Rectal smooth muscle tissue (tissue), 1 donor: ENCODE results near the gene SUSD1.
"Not testable (repeated sequence)": the region's sequence is repeated elsewhere in the genome, so short reads cannot be mapped to it uniquely, and the experiment has no call there.

ENCODE experiments used
- H3K27ac ChIP-seq: one replicate; pipeline ENCODE4 v1.7.0; 2013; ENCODE audit warnings: low read depth, low read length, inconsistent platforms
- H3K27me3 ChIP-seq: one replicate; pipeline ENCODE4 v1.7.0; 2013; ENCODE audit warnings: low read length; ENCODE audit not compliant: control insufficient read depth, insufficient read depth
- H3K36me3 ChIP-seq: one replicate; pipeline ENCODE4 v1.7.0; 2013; ENCODE audit warnings: low read length; ENCODE audit not compliant: control insufficient read depth, insufficient read depth
- H3K4me1 ChIP-seq: one replicate; pipeline ENCODE4 v1.7.0; 2013; ENCODE audit warnings: low read length; ENCODE audit not compliant: control insufficient read depth, insufficient read depth
- H3K4me3 ChIP-seq: one replicate; pipeline ENCODE4 v1.7.0; 2013; ENCODE audit warnings: low read length
- H3K9ac ChIP-seq: one replicate; pipeline ENCODE4 v1.7.0; 2013; ENCODE audit warnings: low read length

Gene SUSD1

DNA sequence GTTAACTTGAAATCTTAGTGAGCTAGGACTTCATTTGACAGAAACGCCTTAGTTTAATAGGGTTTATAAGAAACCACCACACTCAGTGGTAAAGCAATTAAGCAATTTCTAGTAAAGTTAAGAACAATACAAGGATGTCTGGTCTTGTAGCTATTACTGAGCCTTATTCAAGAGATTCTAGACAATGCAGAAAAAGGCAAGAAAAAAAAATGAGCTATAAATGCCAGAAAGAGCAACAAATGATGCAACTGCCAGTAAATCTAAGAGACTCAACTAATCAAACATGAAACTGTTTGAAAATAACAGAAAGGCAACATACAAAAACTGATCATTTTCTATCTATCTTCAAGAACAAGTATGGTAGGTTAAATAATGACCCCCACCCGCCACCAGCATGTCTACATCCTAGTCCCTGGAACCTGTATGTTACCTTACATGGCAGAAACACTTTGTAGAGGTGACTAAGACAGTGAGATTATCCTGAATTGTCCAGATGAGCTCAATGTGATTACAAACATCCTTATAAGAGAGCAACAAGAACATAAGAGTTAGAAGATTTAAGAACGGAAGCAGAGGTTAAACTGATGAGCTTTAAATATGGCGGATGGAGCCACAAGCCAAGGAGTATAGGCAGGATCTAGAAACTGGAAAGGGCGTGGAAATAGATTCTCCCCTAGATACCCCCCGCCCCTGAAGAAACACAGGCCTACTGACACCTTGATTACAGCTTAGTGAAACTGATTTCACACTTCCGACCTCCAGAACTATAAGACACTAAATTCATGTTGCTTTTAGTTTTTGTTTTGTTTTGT is 93.0 kb downstream of the SUSD1 start:
- no peaks in the 10 kb centered on the region for H3K4me1 ChIP-seq
- no peak overlapping the region for H3K9ac ChIP-seq
- no peaks in the 10 kb centered on the region for H3K36me3 ChIP-seq
- H3K27ac ChIP-seq, result no peak overlapping the region
- H3K4me3 ChIP-seq, result no peak overlapping the region
- no peaks in the 10 kb centered on the region for H3K27me3 ChIP-seq

DNA sequence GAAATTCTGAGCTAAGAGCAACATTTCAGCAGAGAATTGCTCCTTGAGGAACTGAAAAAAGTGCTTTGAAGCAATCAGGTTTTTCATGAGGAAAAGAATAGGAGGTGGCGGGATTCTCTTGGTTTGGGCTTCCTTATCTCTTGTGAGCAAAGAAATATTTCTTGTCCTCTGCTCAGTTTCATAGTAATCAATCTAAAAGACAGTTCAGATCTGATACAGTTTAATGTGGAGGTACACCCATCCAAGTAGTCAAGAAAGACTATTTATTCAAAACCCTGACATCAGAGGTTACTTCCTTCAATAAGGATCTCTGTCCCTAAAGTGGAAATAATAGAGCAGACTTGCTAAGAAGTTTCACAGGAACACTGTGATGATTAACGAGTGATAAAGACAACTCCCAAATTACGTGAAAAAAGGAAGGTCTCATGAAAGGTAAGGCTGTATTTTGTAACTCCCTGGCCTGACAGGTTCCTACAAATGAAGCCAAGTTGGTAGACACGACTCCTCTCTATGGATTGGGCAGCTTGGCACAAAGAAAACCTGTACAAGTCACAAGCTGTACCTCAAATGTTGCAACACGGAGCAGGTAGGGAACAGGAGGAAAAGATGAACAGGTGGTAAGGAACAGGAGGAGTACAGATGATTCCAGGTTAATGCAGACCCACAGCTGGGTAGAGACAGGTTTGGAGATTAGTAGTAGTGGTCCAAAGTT is 94.1 kb downstream of the SUSD1 start:
- Histone ChIP-seq H3K4me1 (no peaks in the 10 kb centered on the region), H3K27me3 (no peaks in the 10 kb centered on the region), H3K9ac (no peak overlapping the region), H3K4me3 (no peak overlapping the region), H3K27ac (no peak overlapping the region), H3K36me3 (no peaks in the 10 kb centered on the region)

DNA sequence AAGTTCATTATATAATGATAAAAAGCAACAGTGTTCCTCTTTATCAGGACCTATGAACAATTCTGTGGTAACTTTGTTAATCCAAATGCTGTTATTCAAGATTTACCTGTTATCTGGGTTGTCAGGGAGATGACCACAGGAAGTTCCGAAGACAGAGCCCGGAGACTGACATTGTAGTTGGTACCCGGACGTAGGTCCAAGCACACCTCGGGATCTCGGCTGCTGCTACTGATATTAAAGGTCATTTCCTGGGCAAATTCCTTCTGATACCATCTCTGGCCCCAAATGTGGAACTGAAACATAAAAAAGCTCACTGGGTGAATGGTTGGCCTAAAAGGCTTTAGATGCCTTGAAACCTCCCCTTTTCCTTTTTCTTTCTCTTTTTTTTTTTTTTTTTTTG is 96.7 kb downstream of the SUSD1 start:
- H3K36me3 ChIP-seq, result no peaks in the 10 kb centered on the region
- H3K4me1 ChIP-seq, result peaks cover 11% of the 10 kb centered on the region
- no peak overlapping the region for H3K9ac ChIP-seq
- no peak overlapping the region for H3K4me3 ChIP-seq
- no peaks in the 10 kb centered on the region for H3K27me3 ChIP-seq
- no peak overlapping the region for H3K27ac ChIP-seq

DNA sequence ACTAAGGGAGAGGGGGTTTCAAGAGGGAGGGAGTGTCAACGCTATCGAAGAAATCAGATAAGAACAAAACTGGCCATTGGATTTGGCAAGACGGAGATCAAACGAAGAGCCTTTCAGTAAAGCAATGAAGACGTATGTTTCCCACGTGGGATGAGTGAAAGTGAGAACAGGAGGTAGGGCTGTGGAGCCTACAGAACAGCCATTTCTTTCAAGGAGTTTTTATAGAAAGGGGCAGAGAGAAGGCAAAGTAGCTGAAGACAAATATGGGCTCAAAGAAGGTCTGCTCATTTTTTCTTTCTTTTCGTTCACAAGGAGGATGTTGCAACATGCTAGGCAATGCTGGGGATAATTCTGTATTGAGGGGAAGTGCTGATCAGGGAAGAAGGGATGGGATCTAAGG is 98.3 kb downstream of the SUSD1 start:
- no peaks in the 10 kb centered on the region for H3K36me3 ChIP-seq
- no peak overlapping the region for H3K4me3 ChIP-seq
- no peak overlapping the region for H3K27ac ChIP-seq
- no peaks in the 10 kb centered on the region for H3K27me3 ChIP-seq
- H3K9ac ChIP-seq, result no peak overlapping the region
- H3K4me1 ChIP-seq, result peaks cover 18% of the 10 kb centered on the region

GRCh38 chr9:112075009-112075378 is 100.1 kb downstream of the SUSD1 start:
- Histone ChIP-seq H3K36me3 (no peaks in the 10 kb centered on the region), H3K4me3 (no peak overlapping the region), H3K27ac (peak overlapping the region; percentile 92), H3K9ac (no peak overlapping the region), H3K4me1 (peaks cover 18% of the 10 kb centered on the region), H3K27me3 (no peaks in the 10 kb centered on the region)

DNA sequence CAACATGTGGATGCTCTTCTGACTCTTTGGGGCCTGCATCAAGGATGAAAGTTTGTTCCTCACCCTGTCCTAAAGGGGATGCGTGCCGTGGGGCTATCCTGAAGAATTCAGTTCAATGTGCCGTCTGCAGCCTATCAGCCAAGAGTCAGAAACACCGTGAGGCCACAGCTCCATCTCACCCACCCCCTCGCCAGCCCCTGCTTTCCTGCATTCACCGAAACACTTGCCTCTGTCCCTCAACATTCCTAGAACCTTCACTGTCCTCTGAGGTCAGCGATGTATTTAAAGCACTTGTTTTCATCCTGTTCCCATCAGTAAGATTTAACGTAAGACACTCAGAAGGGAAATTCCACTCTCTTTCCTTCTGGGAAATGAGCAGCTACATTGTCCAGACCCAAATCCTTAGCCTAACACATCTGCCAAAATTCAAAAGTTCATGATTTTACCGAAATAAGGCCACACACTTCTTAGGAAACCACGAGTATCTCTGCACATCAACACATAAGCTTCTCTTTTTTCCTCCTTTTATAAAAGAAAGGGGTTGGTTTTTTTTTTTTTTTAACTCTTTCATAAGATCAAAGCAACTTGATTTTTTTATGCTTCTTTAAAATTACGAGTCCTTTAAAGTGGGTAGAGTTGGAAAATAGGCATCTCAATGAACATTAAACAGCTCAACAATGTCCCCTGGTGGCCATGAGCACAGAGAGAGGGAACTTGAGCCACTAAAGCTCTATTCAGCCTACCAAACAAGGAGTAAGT is 100.7 kb downstream of the SUSD1 start:
- Histone ChIP-seq H3K27ac (peak overlapping the region; percentile 92), H3K4me3 (no peak overlapping the region), H3K36me3 (no peaks in the 10 kb centered on the region), H3K4me1 (peaks cover 18% of the 10 kb centered on the region), H3K27me3 (no peaks in the 10 kb centered on the region), H3K9ac (no peak overlapping the region)

GRCh38 chr9:112073639-112074173 is 101.4 kb downstream of the SUSD1 start:
- H3K27me3 ChIP-seq, result not testable (repeated sequence)
- peak overlapping the region; percentile 92 for H3K27ac ChIP-seq

DNA sequence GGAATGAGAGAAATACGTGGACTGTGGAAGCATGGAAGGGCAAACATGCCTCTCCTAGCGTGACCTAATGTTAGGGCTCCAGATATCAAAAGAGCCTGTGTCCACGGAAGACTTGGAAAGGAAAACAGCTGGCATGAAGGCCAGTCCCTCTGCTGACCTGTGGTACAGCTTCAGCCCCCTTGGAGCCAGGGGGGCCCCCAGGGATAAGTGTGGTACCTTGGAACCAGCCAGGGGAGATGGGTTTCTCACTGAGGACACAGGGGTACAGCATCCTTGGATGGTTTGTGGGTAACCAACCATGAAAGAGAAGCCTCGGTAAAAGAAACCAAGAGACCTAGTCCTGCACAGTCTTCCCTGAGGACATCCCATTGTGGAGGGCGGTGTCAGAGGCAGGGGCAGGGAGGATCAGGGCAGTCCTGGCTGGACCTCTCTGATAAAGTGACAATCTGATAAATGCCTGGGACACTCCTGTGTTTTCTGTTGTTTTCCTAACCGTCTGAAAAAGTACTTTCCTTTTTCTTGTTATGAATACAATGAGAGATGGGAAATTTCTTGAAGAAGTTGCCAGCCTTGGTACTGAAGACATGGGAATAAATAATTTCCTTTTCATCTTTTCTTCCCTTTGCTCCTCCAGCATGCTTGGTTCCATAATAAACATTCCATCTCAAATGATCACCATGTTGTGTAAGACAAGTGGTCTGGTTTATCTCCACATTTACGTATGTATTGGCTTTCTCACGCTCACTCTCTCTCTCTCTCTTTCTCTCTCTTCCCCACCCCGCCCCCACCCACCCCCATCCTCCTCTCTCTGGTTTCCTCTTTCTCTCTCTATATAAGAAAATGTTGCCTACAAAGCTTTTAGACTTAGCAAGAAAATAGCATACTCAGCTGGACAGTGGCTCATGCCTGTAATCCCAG is 102.1 kb downstream of the SUSD1 start:
- no peaks in the 10 kb centered on the region for H3K27me3 ChIP-seq
- H3K27ac ChIP-seq, result peak overlapping the region; percentile 92
- H3K9ac ChIP-seq, result no peak overlapping the region
- H3K4me3 ChIP-seq, result no peak overlapping the region
- H3K36me3 ChIP-seq, result no peaks in the 10 kb centered on the region
- H3K4me1 ChIP-seq, result peaks cover 20% of the 10 kb centered on the region

More at GRCh38 chr9:112073639-112074173, 101.4 kb downstream of the SUSD1 start:
- peaks cover 20% of the 10 kb centered on the region for H3K4me1 ChIP-seq
- H3K9ac ChIP-seq, H3K4me3 ChIP-seq, H3K36me3 ChIP-seq: not testable (repeated sequence)

- no peak overlapping the region for H3K9ac ChIP-seq
- H3K27me3 ChIP-seq, result no peaks in the 10 kb centered on the region
- H3K4me1 ChIP-seq, result peaks cover 15% of the 10 kb centered on the region
- H3K4me3 ChIP-seq, result no peak overlapping the region
- no peak overlapping the region for H3K27ac ChIP-seq
- H3K36me3 ChIP-seq, result no peaks in the 10 kb centered on the region
Measured at GRCh38 chr9:112069318-112070169, 105.6 kb downstream of the SUSD1 start.

GRCh38 chr9:112065806-112066606 is 109.1 kb downstream of the SUSD1 start:
- H3K4me1 ChIP-seq, result peaks cover 4% of the 10 kb centered on the region
- H3K36me3 ChIP-seq, result no peaks in the 10 kb centered on the region
- H3K27ac ChIP-seq, result no peak overlapping the region

More at GRCh38 chr9:112065806-112066606, 109.1 kb downstream of the SUSD1 start:
- Histone ChIP-seq H3K9ac (no peak overlapping the region), H3K4me3 (no peak overlapping the region), H3K27me3 (no peaks in the 10 kb centered on the region)
